Stimulated activated CD8-positive, alpha-beta memory T cell treated with anti-CD3 and anti-CD28 coated beads, Interleukin-4, amount 100 ng/mL, for 4 hours (primary cell): ENCODE results near the gene DPH6.
"Not testable (repeated sequence)": the region's sequence is repeated elsewhere in the genome, so short reads cannot be mapped to it uniquely, and the experiment has no call there.

Experiments used
- DNase-seq, 2 donors: peaks; one replicate each; pipeline ENCODE4 v3.0.0-alpha.2; 2020; ENCODE audit warnings: low read depth in 2 of 2, low spot score in 1 of 2

Gene DPH6

DNA sequence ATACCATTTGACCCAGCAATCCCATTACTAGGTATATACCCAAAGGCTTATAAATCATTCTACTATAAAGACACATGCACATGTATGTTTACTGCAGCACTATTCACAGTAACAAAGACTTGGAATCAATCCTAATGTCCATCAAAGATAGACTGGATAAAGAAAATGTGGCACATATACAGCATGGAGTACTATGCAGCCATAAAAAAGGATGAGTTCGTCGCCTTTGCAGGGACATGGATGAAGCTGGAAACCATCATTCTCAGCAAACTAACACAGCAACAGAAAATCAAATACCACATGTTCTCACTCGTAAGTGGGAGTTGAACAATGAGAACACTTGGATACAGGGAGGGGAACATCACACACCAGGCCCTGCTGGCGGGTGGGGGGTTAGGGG, 104.7 kb downstream of the DPH6 start:
- DNase-seq, result not testable (repeated sequence)

DNA sequence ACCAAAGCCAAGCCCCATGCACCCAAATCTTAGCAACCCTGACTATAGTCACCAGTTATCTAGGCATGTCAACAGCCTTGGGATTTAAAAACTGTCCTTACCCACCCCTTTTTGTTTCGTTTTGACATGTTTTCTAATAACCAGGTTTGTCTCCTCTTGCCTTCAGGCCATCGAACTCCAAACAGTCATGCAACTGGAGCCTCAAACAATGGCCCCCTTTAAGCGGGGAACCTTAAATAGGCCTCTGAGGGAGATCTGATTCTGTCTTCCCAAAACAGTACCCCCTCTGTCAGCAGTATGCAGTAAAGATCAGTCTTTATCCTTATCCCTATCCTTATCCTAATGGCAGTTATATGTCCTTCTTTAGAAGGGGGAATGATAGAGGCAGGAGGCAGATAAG, 105.7 kb downstream of the DPH6 start:
- DNase-seq, result no peak

DNA sequence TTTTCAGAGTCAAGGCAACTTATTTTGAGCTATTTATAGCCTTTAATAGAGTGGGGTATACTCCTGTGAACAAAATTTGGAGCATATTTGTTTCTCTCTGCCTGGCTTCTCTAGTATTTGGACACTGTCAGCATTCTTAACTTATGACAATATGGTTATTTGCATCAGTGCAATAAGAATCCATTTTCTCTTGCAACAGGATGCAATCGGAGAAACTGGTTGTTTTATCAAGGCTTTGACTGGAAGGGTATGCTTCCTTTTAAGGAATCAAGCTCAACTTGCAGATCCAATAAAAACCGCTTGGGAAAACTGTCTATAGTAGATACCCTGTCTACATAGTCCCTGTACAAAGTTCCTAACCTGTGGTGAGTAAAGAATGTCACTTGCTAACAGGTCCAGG, 106.7 kb downstream of the DPH6 start:
- DNase-seq, result no peak

DNA sequence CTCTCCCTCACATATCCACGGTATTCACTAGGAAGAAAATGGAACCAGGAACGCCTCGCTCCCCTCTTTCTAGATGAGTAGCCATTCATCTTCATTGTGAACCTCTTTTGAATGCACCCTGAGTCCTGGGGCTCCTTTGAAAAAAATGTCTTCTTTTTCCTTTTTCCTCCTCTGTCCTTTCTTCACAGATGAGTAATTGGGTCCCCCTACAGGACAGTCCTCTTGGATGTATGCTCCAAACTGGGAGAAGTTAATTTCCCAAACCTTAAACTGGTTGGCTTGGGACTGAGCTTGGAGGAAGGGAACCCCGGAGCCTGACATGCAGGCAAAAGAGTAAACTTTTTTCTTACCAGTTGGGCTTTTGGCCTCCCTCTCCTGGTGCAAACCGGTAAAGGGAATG, 108.8 kb downstream of the DPH6 start:
- DNase-seq, result no peak

DNA sequence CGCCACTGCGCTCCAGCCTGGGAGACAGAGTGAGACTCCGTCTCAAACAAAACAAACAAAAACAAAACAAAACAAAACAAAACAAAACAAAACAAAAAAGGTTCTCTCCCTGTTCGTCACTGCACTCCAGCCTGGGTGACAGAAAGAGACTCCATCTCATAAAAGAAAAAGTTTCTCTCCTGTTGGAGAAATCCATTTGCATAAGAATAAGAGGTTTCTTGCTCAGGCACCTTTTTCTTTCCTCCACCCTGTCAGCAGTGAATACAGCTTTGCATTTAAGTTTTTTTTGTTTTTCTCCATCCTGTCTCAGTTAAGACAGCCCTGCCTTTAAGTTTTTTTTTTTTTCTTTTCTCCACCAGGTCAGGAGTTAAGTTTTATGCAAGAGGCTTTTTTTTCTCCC, 109.5 kb downstream of the DPH6 start:
- no peak for DNase-seq

DNA sequence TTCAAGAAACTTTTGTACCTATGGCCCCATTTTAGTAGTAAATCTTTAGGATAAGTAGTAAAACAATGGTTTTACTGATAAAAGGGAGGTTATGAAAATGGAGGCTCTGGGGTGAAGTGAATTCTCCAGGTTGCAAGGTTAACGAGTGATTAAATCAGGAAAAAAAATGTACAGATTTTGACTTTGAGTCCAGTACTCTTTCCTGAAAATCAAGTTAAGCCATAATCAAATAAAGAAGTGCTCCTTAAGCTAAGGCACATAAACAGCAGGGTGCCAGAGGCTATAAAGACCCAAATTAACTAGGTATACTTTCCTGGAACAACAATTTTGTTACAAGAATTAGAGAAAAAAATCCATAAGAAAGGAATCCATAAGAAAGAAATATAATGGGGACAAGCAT, 114.7 kb downstream of the DPH6 start:
- no peak for DNase-seq

DNA sequence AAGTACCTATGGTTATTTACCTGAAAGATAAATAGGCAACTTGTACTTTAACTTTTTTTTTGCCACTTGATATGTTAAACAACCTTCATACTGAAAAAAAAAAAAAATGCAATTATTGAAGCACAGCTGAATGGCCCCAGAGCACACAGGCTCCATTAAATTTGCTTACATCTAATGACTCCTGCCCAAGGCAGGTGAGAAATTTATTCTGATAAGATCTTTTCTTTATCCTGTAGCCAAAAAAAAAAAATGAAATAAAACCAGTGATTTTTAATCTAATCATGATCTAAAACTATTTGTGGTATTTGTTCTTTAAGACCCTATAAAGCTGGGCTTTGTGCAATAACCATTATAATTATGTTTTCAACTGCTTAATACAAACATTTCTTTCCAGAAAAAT, 115.7 kb downstream of the DPH6 start:
- DNase-seq, result no peak

DNA sequence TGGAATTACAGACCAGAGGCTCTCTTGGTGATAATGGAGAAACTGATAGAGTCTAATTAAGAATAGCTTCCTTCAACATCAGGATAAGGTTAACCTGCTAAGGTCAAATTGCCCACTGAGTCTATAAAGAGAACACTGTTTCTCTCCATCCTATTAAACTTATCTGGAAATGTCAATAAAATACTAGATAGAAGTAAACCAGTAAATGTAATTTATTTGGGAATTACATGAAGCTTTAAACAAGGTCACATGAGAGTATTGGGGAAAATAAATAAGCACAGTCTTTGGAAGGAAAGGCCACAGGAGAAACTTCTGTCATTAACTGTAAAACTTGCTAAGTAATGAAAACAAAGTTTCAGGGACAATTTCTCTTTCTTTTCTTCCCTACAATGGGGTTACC, 118.5 kb downstream of the DPH6 start:
- no peak for DNase-seq

DNA sequence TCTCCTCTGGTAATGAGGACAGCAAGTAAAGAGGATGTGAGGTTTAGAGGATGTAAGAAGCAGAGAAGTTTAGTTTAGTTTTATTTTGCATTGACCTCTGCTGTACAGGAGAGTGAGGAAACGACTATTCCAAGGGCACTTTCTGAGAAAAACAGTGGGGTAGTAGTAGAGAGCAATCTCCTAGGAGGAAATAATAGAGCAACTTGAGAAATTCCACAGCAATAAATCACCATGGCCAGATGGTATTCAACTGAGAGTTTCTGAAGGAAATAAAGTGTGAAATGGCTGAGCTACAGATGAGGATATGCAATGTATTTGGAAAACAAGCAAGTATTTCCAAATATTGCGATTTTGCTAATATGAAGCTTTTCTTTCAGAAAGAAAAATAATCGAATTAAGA, 118.9 kb downstream of the DPH6 start:
- no peak for DNase-seq

DNA sequence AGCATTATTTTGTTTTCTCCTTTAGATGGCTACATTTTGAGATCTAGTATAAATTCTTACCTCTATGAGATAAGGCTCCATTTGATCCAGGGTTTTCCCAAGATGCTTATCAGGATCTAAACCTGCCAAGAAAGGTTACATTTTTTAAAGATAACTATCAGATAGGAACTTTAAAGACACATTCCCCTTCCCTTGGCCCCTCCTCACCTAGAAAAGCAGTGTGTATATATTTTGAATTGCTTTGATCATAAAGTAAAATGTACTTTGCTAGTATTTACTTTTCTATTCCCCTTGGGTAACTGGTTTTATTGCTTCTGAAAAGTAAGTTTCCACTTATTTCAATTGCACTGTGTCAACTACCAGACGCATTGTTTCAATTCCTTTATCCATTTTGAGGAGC, 135.2 kb downstream of the DPH6 start:
- no peak for DNase-seq

DNA sequence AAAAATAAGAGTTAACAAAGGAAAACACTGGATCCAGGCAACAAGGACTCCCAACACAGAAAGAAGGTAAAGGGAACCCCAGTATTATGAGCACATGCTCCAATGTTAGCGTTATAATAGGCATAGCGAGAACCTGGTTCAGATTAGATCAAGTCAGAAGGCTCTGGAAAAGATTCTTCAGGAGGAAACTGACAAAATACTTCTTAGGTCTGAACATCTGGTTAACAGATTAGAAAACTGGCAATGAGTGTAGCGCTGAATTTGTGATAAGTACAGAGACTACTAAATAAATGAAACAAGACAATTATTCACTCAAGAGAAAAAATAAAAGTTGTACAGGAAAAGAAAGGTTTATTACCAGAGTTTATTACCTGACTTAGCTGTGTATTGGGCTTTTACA, 146.1 kb downstream of the DPH6 start:
- no peak for DNase-seq

DNA sequence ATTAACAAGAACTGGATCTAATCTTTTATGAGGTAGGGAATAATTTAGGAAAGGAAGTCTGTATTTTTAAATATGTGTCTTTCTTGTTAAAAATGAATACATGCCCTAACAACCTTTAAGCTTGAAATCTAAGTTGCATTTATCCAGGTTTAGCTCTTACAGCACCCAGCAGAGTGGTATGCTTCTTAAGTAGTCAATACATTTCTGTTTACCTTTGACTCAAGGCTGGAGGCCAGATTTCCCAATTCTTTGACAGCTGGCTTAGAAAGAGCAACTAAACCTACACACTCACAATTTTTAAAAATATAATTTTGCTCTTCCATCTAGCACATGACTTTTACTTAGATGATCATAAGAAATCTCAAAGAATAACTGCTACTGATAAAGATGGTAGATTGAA, 148.9 kb downstream of the DPH6 start:
- DNase-seq, result no peak

DNA sequence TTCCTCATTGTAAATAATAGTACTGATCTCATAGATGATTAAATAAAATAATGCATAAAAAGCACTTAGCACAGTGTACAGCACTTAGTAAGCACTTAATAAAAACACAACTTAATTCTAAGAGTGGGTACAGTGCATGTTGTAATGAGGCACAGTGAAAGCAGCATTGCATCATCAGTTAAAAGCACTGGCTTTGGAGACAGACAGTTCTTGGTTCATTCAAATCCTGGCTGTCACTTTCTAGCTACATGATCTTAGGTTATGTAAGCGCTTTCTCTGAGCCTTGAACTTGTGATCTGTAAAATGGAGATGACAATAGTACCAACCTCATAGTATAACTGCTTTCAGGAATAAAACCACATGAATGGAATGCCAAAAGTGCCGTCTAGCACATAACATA, 151.5 kb downstream of the DPH6 start:
- DNase-seq, result no peak

DNA sequence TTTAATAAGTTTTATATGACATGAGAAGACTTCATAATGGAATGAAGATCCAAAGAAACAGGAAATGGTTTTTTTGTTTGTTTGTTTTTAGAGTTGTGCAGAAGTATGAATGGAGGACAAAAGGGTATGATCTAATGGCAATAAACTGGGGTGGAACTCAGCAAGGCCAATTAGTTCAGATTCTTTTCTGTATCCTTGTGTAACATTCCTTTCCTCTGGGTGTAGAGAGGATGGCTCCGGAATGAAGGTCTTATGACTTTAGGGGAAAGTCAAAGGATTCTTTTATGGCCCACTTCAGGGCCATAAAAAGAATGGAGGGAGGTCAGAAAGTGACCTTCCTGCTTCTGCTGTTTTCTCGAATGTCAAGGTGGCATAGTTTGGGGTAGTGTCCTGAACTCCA, 152.6 kb downstream of the DPH6 start:
- DNase-seq, result no peak

DNA sequence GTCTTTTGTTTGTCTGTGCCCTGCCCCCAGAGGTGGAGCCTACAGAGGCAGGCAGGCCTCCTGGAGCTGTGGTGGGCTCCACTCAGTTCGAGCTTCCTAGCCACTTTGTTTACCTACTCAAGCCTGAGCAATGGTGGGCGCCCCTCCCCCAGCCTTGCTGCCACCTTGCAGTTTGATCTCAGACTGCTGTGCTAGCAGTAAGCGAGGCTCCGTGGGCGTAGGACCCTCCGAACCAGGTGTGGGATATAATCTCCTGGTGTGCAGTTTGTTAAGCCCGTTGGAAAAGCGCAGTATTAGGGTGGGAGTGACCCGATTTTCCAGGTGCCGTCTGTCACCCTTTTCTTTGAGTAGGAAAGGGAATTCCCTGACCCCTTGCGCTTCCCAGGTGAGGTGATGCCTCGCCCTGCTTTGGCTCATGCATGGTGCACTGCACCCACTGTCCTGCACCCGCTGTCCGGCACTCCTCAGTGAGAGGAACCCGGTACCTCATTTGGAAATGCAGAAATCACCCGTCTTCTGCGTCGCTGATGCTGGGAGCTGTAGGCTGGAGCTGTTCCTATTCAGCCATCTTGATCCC, 154.5 kb downstream of the DPH6 start:
- DNase-seq, result not testable (repeated sequence)

DNA sequence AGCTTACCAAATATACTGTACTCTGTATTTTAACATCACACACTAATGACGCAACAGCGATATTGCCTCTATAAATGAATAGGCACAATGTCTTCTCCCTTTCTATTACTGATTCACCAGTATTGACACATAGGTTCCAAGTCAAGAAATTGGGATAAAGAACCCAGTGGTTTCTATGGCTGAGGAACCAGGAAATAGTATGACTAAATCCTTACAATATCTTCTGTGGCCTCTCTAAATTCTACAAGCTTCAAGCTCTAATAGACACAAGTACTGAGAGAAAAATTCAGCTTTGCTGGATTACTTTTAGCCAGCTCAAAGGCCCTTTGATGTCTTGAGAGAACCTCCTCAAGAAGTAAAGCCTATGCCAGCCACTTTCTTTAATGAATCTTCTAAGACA, 162.5 kb downstream of the DPH6 start:
- DNase-seq, result no peak

DNA sequence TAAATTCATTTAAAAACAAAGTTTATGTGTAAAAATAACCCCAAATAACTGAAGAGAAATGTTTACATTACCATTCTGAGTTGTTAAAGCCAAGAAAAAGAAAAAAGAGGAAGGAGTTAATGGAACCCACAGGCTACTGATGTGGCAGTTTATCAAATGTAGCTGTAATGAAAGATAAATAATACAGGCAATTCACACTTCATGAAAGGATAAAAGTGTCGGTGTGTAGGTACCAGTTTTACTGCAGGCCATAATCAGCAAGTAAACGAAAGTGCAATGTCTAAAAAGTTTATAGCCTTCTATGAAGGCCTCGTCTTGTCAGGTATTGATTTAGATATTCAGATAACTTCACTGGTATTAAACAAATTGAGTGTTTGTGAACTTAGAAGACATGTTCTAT, 164.6 kb downstream of the DPH6 start:
- no peak for DNase-seq

DNA sequence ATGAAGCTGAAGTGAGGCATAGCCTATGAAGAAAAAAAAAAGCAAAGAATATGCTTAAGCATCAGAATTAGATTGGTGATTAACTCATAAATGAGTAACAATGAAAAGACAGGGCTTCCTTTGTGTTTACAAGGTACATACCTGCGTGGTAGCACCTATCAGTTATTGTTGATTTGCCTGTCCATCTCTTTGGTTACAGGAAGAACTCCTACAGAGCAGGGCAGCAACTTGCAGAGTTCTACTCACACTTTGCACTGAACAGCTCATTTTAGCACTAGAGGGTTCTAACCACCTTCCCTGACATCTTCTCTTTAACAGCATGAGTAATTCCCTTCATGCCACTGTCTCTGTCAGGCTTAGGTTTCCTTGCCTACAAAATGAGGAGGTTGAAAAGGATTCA, 166.0 kb downstream of the DPH6 start:
- DNase-seq, result no peak

DNA sequence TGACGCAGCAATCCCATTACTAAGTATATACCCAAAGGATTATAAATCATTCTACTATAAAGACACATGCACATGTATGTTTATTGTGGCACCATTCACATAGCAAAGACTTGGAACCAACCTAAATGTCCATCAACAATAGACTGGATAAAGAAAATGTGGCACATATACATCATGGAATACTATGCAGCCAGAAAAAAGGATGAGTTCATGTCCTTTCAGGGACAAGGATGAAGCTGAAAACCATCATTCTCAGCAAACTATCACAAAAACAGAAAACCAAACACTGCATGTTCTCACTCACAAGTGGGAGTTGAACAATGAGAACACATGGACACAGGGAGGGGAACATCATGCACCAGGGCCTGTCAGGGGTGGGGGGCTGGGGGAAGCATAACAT, 167.5 kb downstream of the DPH6 start:
- DNase-seq, result not testable (repeated sequence)

DNA sequence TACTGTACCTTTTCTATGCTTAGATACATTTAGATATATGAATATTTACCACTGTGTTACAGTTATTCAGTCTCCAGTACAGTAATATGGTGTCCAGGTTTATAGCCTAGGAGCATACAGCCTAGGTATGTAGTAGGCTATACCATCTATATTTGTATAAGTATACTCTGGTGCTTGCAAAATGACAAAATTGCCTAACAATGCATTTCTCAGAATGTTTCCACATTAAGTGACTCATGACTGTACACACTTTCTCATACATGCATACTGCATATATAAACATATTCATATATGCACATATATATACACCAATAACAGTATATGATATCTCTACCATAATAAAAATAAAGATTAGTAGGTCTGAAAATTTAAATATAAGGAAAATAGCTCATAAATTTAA, 169.3 kb downstream of the DPH6 start:
- no peak for DNase-seq

DNA sequence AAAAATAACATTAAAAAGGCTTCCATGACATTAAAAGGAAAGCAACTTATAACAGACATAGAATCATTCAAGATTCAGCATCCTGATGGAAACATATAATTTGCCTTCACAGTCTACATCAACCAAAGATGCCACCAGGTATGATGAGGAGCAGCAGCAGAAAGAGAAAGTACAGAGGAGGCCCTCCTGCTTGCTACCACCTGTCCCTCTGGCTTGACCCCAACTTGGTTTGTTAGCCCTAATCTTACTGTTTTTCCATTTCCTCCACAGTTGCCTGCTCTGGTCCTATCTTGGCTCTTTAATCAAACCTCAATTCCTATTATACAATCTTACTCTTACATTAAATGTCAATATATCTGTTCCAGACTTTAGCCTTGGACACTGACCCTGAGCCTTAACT, 171.3 kb downstream of the DPH6 start:
- no peak for DNase-seq

DNA sequence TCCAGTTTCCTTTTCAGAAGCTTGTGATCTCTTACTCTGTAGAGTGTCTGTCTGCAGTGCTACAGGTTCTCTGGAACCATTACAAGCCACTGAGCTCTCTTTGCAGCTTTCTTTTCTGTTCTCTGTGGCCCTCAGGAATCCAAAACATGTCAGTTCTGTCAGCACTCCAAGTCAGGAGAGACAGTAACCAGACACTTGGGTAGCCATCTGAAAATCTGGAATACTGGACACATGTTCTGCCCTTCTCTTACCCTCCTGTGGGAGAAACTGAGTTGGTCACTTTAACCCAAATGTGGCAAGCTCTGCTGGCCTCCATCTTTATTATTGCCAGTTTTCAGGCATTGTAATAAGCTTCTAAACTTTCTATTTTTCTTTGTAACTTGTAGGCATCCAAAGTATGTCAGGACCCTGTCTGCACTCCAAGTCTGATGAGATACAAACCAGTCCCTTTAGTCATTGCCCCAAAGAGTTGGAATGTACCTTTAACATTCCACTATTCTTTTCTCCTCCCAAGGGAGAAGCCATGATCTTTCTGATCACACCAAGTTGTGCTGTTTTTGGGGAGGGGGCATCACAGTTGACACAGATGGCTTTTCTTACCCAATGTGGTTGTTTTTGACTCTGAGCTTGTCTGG, 183.7 kb downstream of the DPH6 start:
- DNase-seq, result no peak

DNA sequence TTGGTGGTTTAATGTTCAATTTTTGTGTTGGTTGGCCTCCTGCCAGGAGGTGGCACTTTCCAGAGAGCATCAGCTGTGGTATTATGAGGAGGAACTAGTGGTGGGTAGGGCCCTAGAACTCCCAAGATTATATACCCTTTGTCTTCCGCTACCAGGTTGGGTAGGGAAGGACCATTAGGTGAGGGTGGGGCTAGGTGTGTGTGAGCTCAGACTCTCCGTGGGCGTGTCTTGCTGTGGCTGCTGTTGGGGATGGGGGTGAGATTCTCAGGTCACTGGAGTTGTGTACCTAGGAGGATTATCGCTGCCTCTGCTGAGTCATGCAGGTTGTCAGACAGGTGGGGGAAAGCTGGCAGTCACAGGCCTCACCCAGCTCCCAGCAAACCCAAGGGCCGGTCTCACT, 187.1 kb downstream of the DPH6 start:
- DNase-seq, result no peak

DNA sequence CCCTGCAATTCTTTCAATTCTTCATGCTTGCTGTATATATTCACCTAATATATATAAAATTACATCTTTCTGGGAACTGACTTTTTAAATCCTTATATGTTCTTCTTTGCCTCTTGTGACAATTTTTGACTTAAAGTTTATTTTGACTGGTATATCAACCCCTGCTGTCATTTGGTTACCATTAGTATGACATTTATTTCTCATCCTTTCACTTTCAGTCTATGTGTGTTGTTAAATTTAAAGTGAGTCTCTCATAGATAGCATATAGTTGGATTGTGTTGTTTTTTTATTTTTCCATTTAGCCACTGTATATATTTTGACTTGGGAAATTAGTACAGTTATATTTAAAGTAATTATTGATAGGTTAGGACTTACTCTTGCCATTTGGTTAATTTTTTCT, 194.9 kb downstream of the DPH6 start:
- DNase-seq, result no peak
